Right lobe of liver (tissue), 4 donors: ENCODE data around the gene TBC1D5.

Experiments used
- CTCF ChIP-seq, 4 donors: fragments of 200-600 bp in 3 of 4; fragments of 450-650 bp in 1 of 4; IDR thresholded peaks; one replicate each; pipeline versions ENCODE4 v1.5.1 to v1.8.0; 2016 to 2022; ENCODE audit warnings: antibody characterized with exemption in 4 of 4, mild to moderate bottlenecking in 2 of 4
- POLR2A ChIP-seq: fragments of 450-650 bp; IDR thresholded peaks from one replicate; pipeline ENCODE4 v1.6.1; 2017; ENCODE audit warnings: antibody characterized with exemption, mild to moderate bottlenecking
- donor health status: DM: no; HTN: no; CAD: no.
- donor health status: DM: no; HTN: no; CAD: no.
- donor health status: DM: no; HTN: yes; CAD: no.

GRCh38 chr3:17590465-17590864 lies 152.0 kb downstream of the TBC1D5 start:
- TF ChIP-seq CTCF (IDR thresholded peaks at IDR 0.05) (no peak), POLR2A (no peak)
